PC-9 (cell line): ENCODE measurements around the gene SOX10. TPM values are rescaled to one million over a fixed set of nuclear protein-coding genes. Genes with fewer than 3 reads are reported as not detected.

Experiments used
- Bru-seq: library from RNA; stranded (reverse); fragments of 400-500 nt; gene quantifications from one replicate; lab custom pipeline; 2021; lab: Mats Ljungman, UMichigan
- BruChase-seq, 2 experiments: library from RNA; stranded (reverse); fragments of 400-500 nt; gene quantifications; one replicate each; lab custom pipeline; 2021; lab: Mats Ljungman, UMichigan
- BruUV-seq: library from RNA; stranded (reverse); fragments of 400-500 nt; replicated peaks from 2 replicates; lab custom pipeline; 2021; lab: Mats Ljungman, UMichigan
- CTCF ChIA-PET: fragments of 300-600 bp; sonication (Branson Sonifier 250); formaldehyde crosslinking; loops from one replicate; lab custom pipeline; 2022; ENCODE audit warnings: antibody characterized with exemption; lab: Charles Lee
- POLR2A ChIA-PET: fragments of 300-600 bp; sonication (Branson Sonifier 250); formaldehyde crosslinking; loops from one replicate; lab custom pipeline; 2022; ENCODE audit warnings: antibody characterized with exemption; ENCODE audit not compliant: unreplicated experiment; lab: Charles Lee
- DNase-seq, 2 experiments: peaks; one replicate each; pipeline versions ENCODE4 v3.0.0 to v3.0.0-alpha.2; 2015 to 2022; ENCODE audit warnings: mixed read lengths in 1 of 2
- H2AFZ ChIP-seq: fragments of 200-600 bp; sonication (generic); 2 replicates; pipeline ENCODE4 v1.8.1; 2017; ENCODE audit warnings: antibody characterized with exemption
- H3F3A ChIP-seq: fragments of 200-600 bp; sonication (generic); 2 replicates; pipeline ENCODE4 v1.8.1; 2017; ENCODE audit warnings: antibody characterized with exemption, mild to moderate bottlenecking, low read depth; ENCODE audit not compliant: insufficient read depth
- H3K27ac ChIP-seq: fragments of 200-600 bp; sonication (generic); 2 replicates; pipeline ENCODE4 v1.6.1; 2016; ENCODE audit warnings: mixed run types
- H3K27me3 ChIP-seq: fragments of 200-600 bp; sonication (generic); 2 replicates; pipeline ENCODE4 v1.6.1; 2016; ENCODE audit warnings: low read depth, mixed run types; ENCODE audit not compliant: insufficient read depth
- H3K36me3 ChIP-seq: fragments of 200-600 bp; sonication (generic); 2 replicates; pipeline ENCODE4 v1.6.1; 2016; ENCODE audit warnings: low read depth, mixed run types
- H3K4me1 ChIP-seq: fragments of 200-600 bp; sonication (generic); replicated peaks from 2 replicates; pipeline ENCODE4 v1.6.1; 2016; ENCODE audit warnings: mixed run types; ENCODE audit not compliant: insufficient read depth
- H3K4me2 ChIP-seq: fragments of 200-600 bp; sonication (generic); 2 replicates; pipeline ENCODE4 v1.6.1; 2017; ENCODE audit warnings: mixed run types
- H3K4me3 ChIP-seq: fragments of 200-600 bp; sonication (generic); 2 replicates; pipeline ENCODE4 v1.6.1; 2016; ENCODE audit warnings: mixed run types
- H3K79me2 ChIP-seq: fragments of 200-600 bp; sonication (generic); 2 replicates; pipeline ENCODE4 v1.6.1; 2017; ENCODE audit warnings: low read depth, mixed run types
- H3K9me2 ChIP-seq: fragments of 200-600 bp; sonication (generic); 2 replicates; pipeline ENCODE4 v1.8.1; 2017; ENCODE audit warnings: mild to moderate bottlenecking; ENCODE audit not compliant: insufficient read depth
- H3K9me3 ChIP-seq: fragments of 200-600 bp; sonication (generic); 2 replicates; pipeline ENCODE4 v1.8.1; 2016; ENCODE audit warnings: low read depth; ENCODE audit not compliant: insufficient read depth
- H4K20me1 ChIP-seq: fragments of 200-600 bp; sonication (generic); 2 replicates; pipeline ENCODE4 v1.8.1; 2017; ENCODE audit not compliant: insufficient read depth
- EZH2 ChIP-seq: fragments of 200-600 bp; sonication (generic); IDR thresholded peaks from 2 replicates; pipeline ENCODE4 v1.8.0; 2017; ENCODE audit warnings: antibody characterized with exemption, low read depth
- intact Hi-C: fragments of 100-400 bp; cut with micrococcal nuclease; formaldehyde crosslinking; loops from one replicate; pipeline ENCODE4 v1.10.0; 2022; ENCODE audit not compliant: unreplicated experiment
- long read RNA-seq: library from polyadenylated mRNA; stranded (forward); transcript quantifications from one replicate; pipeline ENCODE4 v2.0.0, GENCODE V29; 2022
- total RNA-seq: library from RNA; stranded (reverse); gene quantifications from 2 replicates; pipeline ENCODE4 v1.2.3, GENCODE V29; 2021
- TF ChIP-seq, protein P1 (sequence below): fragments of 200-600 bp; sonication (generic); conservative IDR thresholded peaks from 2 replicates; pipeline ENCODE4 v1.6.1; 2017; ENCODE audit warnings: mixed run types, antibody characterized with exemption, mild to moderate bottlenecking, moderate library complexity

SOX10 gene
- total RNA-seq (not detected in 2 replicates), Bru-seq, nascent RNA (not detected), BruChase-seq, experiment 1, labeled RNA remaining after a 2-hour chase (not detected), BruChase-seq, experiment 2, labeled RNA remaining after a 6-hour chase (not detected)
- long read RNA-seq = 0 reads

DNA sequence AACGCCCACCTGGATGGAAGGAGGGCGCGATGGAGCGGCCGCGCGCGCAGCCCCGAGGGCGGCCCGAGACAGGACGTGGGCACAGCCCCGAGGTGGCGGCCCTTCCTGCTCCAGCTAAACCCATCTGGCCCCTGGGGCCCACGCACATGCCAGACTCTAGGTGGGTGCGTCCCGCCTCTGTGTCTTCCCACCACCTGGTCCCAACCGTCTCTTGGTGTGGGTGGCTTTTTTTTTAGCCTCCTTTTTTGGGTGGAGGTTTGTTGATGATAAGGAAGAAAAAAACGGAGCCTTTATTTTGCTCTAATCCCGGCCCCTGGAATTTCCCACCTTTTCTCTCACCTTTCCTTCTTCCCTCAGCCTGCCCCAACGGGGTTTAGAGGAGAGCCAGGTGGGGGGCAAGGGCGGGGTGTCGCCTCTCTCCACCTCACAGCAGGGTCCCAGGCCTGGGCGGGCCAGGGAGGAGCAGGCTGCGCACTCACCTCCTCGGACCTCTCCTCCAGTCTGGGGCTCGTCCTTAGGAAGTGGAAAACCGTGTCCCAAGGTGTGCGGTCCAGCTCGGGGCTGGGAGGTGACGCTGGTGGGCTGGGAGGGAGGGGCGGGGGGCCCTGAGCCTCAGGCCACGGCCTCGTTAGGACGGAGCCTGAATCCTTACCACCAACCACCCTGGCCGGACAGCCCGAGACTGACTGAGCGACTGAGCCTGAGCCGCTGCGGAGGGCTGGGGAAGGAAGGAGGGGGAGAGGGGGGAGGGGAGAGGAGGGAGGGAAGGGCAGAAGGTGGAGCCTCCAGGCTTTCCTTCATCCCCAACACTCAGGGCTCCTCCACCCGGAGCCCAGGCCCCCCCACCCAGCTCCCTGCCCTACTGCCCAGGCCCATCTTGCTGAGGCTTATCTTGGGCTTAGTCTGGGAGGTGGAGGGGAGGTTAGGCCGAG lies at the start of gene SOX10:
Gene SOX10, minus strand, starts transcription at position 696 of the 932 bp plus-strand sequence. CDS start 771 bp downstream, outside the sequence.
- H3K4me1 ChIP-seq = no peaks in the 10 kb centered on the region
- no TSS peak for BruUV-seq
- ChIA-PET CTCF (no interaction called here), POLR2A (no interaction called here)
- TF ChIP-seq EZH2 = no peak
- TF ChIP-seq, protein P1, sequence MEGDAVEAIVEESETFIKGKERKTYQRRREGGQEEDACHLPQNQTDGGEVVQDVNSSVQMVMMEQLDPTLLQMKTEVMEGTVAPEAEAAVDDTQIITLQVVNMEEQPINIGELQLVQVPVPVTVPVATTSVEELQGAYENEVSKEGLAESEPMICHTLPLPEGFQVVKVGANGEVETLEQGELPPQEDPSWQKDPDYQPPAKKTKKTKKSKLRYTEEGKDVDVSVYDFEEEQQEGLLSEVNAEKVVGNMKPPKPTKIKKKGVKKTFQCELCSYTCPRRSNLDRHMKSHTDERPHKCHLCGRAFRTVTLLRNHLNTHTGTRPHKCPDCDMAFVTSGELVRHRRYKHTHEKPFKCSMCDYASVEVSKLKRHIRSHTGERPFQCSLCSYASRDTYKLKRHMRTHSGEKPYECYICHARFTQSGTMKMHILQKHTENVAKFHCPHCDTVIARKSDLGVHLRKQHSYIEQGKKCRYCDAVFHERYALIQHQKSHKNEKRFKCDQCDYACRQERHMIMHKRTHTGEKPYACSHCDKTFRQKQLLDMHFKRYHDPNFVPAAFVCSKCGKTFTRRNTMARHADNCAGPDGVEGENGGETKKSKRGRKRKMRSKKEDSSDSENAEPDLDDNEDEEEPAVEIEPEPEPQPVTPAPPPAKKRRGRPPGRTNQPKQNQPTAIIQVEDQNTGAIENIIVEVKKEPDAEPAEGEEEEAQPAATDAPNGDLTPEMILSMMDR = no peak
- no peak within 1 kb of the TSS for H3K4me2 ChIP-seq
- intact Hi-C loops = no loop called here
- H3F3A ChIP-seq = no peaks in the 10 kb centered on the region; the same call in 1 of the 2 replicates
- H3K9me3 ChIP-seq = no peaks in the 10 kb centered on the region
- H3K36me3 ChIP-seq = no peaks in the 10 kb centered on the region
- no peak within 1 kb of the TSS for H3K4me3 ChIP-seq
- H3K79me2 ChIP-seq = no peaks in the 10 kb centered on the region
- no peak for DNase-seq
- no peaks in the 10 kb centered on the region for H3K27me3 ChIP-seq
- H2AFZ ChIP-seq = no peak within 1 kb of the TSS
- H3K27ac ChIP-seq = no peak within 1 kb of the TSS
- H3K9me2 ChIP-seq = no peaks in the 10 kb centered on the region
- H4K20me1 ChIP-seq = no peaks in the 10 kb centered on the region

DNA sequence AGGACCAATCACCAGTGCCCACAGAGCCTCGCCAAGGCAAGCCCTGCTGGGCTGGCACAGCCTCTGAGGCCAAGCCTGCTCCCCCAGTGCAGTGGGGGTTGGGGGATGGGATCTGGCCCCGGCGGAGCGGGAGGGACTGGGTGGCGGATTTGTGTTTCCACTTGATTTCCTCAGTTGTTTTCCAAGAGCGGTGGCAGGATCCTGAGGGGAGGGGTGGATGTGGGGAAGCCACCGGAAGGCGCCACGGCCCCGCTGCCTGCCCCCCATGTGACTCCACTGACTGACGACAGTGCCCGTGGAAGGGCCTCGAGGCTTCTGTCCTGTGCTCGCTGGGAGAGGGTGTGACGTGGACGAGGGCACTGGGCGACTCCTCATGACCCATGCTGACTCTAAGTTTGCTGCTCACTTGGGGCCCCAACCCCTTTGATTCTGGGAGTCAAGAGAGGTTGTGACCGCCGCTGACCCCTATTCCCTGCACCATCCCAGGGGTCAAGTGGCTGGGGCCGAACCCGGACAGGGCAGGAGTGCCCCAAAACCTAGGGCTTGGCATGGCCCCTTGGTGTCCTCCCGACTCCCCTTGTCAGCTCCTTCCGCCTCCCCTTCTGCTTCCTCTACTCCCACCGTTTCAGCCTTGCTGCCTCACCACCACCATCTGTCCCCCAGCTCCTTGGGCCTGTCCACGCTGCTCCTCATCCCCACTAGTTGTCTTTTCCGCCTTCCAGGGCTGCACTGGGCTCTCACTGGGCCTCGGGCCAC lies 49.3 kb upstream of the SOX10 start:
- Histone ChIP-seq H3K27me3 (peaks cover 10% of the 10 kb centered on the region; the same call in 1 of the 2 replicates), H3K4me2 (peak overlapping the region; percentile 39; the same call in 1 of the 2 replicates), H3K4me3 (no peak overlapping the region), H3K79me2 (no peaks in the 10 kb centered on the region), H4K20me1 (no peaks in the 10 kb centered on the region), H3F3A (no peaks in the 10 kb centered on the region), H3K36me3 (no peaks in the 10 kb centered on the region), H3K27ac (no peak overlapping the region), H2AFZ (no peak overlapping the region), H3K9me3 (no peaks in the 10 kb centered on the region), H3K9me2 (no peaks in the 10 kb centered on the region), H3K4me1 (peaks cover 13% of the 10 kb centered on the region)
- ChIA-PET CTCF (interaction anchor here (0.7 to 1.3 kb wide), 2 partner anchors 18 to 99 kb away, joined by 3 to 6 read pairs; no protein-coding TSS in a partner anchor), POLR2A (no interaction called here)
- no peak for TF ChIP-seq EZH2
- TF ChIP-seq, protein P1 = no peak
- intact Hi-C loops = no loop called here
- no peak for DNase-seq
- BruUV-seq = no TSS peak
